Thyroid gland (tissue), 4 donors: ENCODE results near the gene SLC15A1.

Experiments
- CTCF ChIP-seq, 6 experiments: fragments of 200-600 bp in 3 of 6; fragments of 450-650 bp in 3 of 6; sonication (generic) in 3 of 6; IDR thresholded peaks; one replicate each; pipeline ENCODE4 v1.5.1; 2016 to 2019; ENCODE audit warnings: antibody characterized with exemption in 6 of 6, mild to moderate bottlenecking in 2 of 6, inconsistent platforms in 1 of 6, moderate library complexity in 1 of 6
- POLR2A ChIP-seq, 2 donors: fragments of 450-650 bp; IDR thresholded peaks; one replicate each; pipeline ENCODE4 v1.6.1; 2017; ENCODE audit warnings: antibody characterized with exemption in 2 of 2, mild to moderate bottlenecking in 2 of 2, moderate library complexity in 1 of 2

GRCh38 chr13:98779695-98780094 lies 27.2 kb upstream of the SLC15A1 start:
- no peak for TF ChIP-seq CTCF (IDR thresholded peaks at IDR 0.05)
- TF ChIP-seq POLR2A (IDR thresholded peaks at IDR 0.05) = no peak
